Epithelial cell of proximal tubule (primary cell): ENCODE measurements around the gene MCM3. TPM values are rescaled to one million over a fixed set of nuclear protein-coding genes. Genes with fewer than 3 reads are reported as not detected.
A peak's percentile ranks its signal among the peaks of the same experiment; 100 is the strongest.

Experiments
- DNase-seq: peaks from one replicate; pipeline ENCODE4 v3.0.0-alpha.2; 2011; ENCODE audit warnings: low read depth
- H3K4me3 ChIP-seq: 2 replicates; pipeline ENCODE4 v1.5.1; 2011; ENCODE audit warnings: low read depth, mild to moderate bottlenecking, low read length
- total RNA-seq: library from RNA; depleted of rRNA; stranded (reverse); fragments of >200 nt; gene quantifications from 2 replicates; pipeline ENCODE4 v1.2.3, GENCODE V29; 2015
- TF ChIP-seq, protein P1 (sequence below): conservative IDR thresholded peaks from 2 replicates; pipeline ENCODE4 v1.5.1; 2012; ENCODE audit warnings: low read depth, mild to moderate bottlenecking, low read length

Gene MCM3
- total RNA-seq, result 137 and 175 TPM in 2 replicates

DNA sequence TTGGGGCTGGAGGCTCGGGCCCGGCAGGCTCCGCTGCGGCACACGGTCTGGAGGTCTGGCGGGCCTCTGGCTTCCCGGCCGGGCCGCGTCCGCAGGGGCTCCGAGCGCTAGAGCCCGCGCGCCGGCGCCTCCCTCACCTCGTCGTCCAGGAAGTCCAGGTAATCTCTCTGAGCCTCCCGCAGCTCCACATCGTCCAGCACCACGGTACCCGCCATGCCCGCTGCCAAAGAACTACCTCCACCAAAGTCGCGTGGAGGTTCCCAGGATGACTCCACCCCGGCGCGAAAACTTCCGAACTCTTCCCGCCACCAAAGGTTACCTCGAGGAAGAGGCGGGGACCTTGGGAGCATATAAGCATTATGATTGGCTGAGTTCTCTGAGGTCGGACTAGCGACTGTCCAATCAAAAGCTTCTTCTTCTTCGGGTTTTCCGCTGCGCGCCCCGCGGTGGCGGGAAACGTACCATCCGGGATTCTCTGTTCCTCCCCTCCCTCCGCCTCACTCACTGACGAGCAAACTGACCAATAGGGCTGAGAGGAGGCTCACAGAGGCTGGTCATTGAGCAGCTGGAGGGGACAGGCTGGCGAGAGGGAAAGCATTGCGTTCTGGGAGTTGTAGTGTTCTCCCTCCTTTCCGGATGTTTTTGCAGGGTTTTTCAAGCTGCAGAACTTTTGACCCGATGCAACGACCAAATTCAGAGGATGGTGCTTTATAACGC is at the start of gene MCM3:
Gene MCM3 (minus strand): TSS at position 283 of the 717 bp plus-strand sequence. CDS start 68 bp downstream, at position 215.
- TF ChIP-seq, protein P1, sequence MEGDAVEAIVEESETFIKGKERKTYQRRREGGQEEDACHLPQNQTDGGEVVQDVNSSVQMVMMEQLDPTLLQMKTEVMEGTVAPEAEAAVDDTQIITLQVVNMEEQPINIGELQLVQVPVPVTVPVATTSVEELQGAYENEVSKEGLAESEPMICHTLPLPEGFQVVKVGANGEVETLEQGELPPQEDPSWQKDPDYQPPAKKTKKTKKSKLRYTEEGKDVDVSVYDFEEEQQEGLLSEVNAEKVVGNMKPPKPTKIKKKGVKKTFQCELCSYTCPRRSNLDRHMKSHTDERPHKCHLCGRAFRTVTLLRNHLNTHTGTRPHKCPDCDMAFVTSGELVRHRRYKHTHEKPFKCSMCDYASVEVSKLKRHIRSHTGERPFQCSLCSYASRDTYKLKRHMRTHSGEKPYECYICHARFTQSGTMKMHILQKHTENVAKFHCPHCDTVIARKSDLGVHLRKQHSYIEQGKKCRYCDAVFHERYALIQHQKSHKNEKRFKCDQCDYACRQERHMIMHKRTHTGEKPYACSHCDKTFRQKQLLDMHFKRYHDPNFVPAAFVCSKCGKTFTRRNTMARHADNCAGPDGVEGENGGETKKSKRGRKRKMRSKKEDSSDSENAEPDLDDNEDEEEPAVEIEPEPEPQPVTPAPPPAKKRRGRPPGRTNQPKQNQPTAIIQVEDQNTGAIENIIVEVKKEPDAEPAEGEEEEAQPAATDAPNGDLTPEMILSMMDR, result no peak
- DNase-seq, result peak; percentile 96
- peak within 1 kb of the TSS; percentile 88 for H3K4me3 ChIP-seq

- no peak for DNase-seq
- no peak overlapping the region for H3K4me3 ChIP-seq
- TF ChIP-seq, protein P1, result no peak
These were observed 49.3 kb upstream of the MCM3 start for GRCh38 chr6:52333840-52334200.

DNA sequence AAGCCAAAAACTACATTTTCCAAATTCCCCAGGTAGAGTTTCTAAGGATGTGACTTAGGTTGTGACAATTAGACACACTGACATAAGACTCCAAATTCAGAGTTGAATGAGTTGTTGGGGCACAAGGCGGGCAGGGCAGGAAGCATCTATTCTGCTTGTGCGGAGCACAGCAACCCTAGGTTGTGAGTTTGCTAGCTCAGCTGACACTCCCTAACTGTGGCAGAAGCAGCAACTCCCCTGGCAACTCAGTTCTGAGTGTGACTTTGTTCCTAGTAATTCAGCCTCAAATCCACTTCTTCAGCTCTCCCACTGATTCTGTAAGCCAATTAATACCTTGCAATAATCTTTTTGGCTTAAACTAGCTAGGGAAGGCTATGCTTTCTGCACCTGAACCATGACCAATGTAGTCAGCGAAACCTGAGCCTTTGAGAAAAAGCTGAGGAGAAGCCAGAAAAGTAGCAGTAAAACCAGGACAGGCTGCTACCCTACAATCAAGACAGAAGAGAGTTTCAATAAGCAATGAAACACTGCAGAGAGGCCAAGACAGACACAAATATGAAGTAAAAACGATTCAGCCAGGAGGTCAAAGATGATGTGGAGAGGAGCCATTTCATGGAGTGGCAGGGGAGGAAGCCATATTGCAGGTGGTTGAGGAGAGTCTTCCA is 47.4 kb upstream of the MCM3 start:
- no peak for DNase-seq
- TF ChIP-seq, protein P1, result no peak
- H3K4me3 ChIP-seq, result no peak overlapping the region

DNA sequence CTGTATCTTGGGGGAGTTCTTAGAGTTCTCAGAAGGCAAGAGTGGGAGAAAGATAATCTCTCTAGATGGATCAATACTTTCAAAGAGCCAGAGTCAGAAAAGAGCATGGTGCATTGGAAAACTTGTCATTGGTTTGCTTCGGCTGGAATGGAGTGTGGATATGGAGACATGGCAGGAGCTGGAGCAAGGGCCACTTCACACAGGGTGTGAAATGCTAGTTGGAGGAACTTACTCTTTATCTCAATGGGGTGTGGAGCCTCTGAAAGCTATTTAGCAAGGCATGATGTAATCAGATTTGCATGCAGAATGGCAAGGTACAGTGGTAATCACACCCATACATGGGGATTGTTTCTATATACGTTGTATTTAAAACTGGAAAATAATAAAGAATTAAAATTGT is 45.9 kb upstream of the MCM3 start:
- H3K4me3 ChIP-seq, result no peak overlapping the region
- TF ChIP-seq, protein P1, result no peak
- no peak for DNase-seq

DNA sequence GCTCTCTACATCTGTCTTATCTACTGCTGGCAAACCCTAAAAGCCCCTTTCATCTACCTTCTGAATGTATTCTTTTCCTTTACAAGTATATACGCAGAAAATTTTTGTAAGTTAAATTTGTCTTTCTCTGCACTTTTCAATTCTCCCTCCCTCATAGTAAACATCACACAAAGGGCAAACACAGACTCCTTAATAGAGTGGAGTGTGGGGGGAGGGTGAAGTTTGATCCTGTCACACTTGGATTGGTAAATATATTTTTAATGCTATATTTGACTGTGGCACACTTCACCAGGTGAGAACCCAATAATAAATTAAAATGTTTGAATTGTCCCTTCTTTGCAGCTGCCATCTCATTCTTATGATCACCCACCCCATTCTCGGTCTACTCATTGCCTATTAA is 44.2 kb upstream of the MCM3 start:
- TF ChIP-seq, protein P1, result no peak
- H3K4me3 ChIP-seq, result no peak overlapping the region

DNA sequence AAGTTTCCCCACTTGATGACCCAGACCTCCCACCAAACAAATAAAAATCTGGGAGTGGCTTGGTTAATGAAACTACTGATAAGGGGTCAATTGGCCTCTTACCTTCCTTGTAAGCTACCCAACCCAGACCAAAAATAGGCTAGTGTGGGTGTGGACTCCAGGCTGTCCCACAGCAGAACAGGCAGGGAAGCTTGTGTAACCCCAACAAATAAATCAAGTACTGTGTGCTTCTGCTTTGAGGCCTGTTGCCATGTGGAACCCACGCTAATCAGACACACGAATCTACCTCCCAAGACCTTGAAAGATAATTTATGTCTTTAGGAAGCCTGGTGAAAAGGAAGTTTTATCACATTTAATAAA is 43.7 kb upstream of the MCM3 start:
- H3K4me3 ChIP-seq, result no peak overlapping the region
- DNase-seq, result no peak
- TF ChIP-seq, protein P1, result no peak

More for the DNA sequence above, 44.2 kb upstream of the MCM3 start:
- DNase-seq, result no peak
